GM03348 (cell line): ENCODE results near the gene TOR1AIP1.

Source experiments
- DNase-seq: peaks from one replicate; pipeline ENCODE4 v3.0.0; 2012; ENCODE audit warnings: low spot score

TOR1AIP1 gene

GRCh38 chr1:179883040-179883744 lies 1.1 kb downstream of the TOR1AIP1 start:
- DNase-seq: peak; percentile 53

- no peak for DNase-seq
Measured at GRCh38 chr1:179883745-179884138, 1.7 kb downstream of the TOR1AIP1 start.

GRCh38 chr1:179888071-179888470 lies 6.0 kb downstream of the TOR1AIP1 start:
- no peak for DNase-seq

DNA sequence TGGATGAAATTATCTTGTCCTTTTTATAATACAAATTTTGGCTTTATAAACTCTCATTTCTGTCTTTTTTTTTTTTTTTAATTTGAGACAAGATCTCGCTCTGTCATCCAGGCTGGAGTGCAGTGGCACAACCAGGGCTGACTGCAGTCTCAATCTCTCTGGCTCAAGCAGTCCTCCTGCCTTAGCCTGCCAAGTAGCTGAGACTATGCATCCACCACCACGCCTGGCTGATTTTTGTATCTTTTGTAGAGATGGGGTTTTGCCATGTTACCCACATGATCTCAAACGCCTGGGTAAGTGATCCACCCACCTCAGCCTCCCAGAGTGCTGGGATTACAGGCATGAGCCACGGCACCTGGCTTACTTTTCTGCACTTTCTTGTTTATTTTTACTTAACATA lies 7.5 kb downstream of the TOR1AIP1 start:
- DNase-seq: no peak

DNA sequence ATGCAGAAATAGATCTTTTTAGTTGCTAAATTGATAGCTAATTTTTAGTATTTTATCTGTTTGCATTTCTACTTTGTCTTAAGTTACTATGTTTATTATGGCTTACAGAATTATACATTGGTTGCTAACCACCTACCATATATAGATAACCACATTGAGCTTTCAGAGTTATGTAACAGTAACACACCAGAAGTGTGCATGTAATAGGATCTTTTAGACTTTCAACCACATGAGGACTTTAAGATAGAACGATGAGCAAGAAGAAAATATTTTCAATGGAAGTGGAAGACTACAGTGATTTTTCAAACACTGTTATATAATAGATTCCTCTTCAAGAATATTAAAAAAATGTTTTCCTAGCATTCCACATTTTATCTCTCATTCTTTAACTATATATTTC lies 28.8 kb downstream of the TOR1AIP1 start:
- DNase-seq: no peak

- DNase-seq: no peak
Measured at GRCh38 chr1:179911812-179912211, 29.7 kb downstream of the TOR1AIP1 start.

DNA sequence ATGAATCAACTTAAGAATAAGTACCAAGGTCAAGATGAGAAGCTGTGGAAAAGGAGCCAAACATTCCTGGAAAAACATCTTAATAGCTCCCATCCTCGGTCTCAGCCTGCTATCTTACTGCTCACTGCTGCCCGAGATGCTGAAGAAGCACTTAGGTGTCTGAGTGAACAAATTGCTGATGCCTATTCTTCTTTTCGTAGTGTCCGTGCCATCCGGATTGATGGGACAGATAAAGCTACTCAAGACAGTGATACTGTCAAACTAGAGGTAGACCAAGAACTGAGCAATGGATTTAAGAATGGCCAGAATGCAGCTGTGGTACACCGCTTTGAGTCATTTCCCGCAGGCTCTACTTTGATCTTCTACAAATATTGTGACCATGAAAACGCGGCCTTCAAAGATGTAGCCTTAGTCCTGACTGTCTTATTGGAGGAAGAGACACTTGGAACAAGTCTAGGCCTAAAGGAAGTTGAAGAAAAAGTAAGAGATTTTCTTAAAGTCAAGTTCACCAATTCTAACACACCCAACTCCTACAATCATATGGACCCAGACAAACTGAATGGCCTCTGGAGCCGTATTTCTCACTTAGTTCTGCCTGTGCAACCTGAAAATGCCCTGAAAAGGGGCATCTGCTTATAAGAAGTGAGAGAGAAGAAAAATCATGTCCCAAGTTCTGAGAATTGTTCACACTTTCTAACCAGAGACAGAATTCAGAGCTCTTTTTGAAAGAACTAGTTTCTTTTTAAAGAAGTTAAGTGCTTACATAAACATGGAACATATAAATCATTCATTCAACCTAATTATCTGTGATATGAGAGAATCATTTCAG lies 35.7 kb downstream of the TOR1AIP1 start:
- DNase-seq: no peak

DNA sequence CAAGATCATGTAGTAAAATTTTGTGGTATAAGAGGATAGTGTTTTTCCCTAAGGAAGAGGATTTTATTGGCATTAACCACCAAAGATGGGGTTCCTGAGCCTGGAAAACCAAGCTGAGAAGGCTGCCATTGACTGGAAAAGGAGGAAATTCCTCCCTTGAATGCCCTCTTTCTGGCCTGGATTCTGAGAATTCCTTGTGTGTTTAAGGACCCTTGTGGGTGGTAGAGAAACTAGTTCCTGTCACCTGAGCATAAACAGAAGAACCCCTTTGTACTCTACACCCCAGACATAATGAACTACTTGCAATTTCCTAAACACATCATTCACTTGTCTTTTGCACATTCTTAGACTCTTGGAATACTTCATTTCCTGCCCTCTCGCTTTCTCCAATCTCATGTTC lies 39.4 kb downstream of the TOR1AIP1 start:
- DNase-seq: no peak

- no peak for DNase-seq
Measured at GRCh38 chr1:179921981-179922872, 40.1 kb downstream of the TOR1AIP1 start.

GRCh38 chr1:179923029-179923428 lies 40.9 kb downstream of the TOR1AIP1 start:
- no peak for DNase-seq

- DNase-seq: no peak
Measured at GRCh38 chr1:179924268-179924667, 42.2 kb downstream of the TOR1AIP1 start.

GRCh38 chr1:179925302-179925701 lies 43.2 kb downstream of the TOR1AIP1 start:
- DNase-seq: no peak

- DNase-seq: peak; percentile 67
Measured at GRCh38 chr1:179925922-179926849, 44.1 kb downstream of the TOR1AIP1 start.

DNA sequence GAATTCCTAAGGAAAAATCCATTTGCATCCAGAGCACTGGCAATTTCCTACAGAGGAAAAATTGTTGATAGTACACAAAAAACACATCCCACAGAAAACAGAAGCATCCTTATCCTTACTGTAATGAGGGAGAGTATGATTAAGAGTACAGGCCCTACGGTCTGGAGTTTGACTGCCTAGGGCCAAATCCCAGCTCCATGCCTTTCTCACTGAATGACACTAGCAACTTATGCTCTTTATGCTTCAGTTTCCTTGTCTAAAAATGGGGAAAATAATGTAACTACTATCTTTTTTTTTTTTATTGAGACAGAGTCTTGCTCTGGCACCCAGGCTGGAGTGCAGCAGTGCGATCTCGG lies 44.7 kb downstream of the TOR1AIP1 start:
- no peak for DNase-seq

DNA sequence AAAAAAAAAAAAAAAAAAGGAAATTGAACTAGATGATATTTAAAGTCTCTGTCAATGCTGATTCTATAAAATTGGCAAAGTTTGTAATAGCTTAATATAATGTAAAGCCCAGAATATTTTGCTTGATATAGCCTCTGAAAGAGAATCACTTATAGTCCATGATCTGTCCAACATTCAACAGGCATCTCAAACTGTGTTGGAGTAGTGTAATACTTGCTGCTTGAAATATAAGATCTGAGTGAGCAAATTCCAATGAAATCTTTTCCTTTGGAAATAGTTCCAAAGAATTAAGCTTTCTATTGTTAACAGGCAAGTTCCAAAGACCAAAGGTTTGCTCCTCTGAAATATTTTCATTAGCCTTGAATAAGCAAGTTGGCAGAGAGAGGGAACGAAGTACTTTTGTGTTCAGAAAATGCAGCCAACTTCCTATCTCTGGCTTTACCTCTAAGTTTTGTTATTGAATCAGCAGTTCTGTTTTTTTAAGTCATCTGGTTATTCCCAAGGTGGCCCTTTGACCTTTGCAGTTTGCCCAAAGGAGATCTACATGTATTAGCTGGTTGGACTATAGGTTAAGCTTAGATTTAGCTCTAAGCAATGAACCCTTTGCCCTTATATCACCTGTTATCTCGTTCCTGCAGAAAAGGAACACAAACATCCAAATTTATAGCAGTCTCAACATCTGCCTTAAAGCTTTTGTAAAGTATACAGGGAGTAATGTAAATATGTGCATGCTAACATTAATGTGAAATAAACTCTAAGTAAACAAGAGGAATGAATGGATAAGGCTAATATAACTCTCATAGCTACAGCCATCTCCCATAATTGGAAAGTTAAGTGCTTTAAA lies 48.1 kb downstream of the TOR1AIP1 start:
- DNase-seq: no peak

DNA sequence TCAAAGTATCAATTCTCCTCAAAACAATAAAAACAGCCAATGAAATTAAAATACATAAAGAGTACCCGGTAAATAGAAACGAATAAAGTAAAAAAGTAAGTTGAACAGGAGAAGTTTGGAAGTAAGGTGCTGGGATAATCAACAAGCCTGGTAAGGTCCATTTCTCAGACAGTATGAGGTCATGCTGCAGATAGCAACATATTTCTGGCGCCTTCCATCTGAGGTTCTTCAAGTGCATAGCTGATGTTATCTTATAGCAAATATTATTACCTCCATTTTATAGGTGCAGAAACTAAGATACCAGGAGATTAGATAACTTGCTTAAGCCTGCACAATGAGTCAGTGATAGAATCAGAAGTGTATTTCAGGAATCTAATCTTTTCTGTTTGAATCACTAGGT lies 48.8 kb downstream of the TOR1AIP1 start:
- no peak for DNase-seq

DNA sequence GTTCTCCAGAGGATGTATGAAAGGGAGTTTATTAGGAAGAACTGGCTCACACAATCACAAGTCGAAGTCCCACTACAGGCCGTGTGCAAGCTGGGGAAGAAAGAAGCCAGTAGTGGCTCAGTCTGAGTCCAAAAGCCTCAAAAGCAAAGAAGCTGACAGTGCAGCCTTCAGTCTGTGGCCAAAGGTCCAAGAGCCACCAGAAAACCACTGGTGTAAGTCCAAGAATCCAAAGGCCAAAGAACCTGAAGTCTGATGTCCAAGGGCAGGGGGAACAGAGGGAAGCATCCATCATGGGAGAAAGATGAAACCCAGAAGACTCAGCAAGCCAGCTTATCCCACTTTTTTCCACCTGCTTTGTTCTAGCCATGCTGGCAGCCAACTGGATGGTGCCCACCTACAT lies 51.1 kb downstream of the TOR1AIP1 start:
- no peak for DNase-seq

DNA sequence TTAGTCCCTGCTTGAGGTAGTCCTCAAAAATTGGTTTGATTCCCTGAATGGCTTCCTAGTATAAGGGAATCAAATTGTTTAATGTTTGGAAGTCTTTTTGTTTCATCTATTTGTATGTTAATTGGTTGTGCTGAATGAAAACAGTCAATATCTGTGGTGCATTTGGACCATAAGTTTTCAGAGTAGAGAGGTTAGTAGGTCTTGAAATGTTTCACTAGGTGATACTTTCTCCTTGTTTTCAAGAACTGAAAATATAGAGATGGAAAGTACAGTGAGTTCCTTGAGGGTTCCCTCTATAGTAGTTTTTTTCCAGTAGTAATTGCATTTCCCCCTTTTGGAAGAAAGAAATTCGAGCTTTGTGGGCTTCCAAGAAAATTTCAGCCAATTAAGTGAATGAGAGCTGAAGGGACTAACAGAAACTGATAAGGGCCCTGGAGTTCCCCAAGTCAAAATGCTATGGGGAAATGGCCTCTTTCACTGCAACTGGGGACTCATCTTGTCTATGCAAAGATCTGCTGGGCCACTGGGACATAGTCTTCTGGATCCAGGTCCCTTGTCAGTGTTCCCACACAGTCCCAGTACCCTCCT lies 53.9 kb downstream of the TOR1AIP1 start:
- no peak for DNase-seq

GRCh38 chr1:179937668-179938254 lies 55.7 kb downstream of the TOR1AIP1 start:
- no peak for DNase-seq

- no peak for DNase-seq
Measured at GRCh38 chr1:179938752-179939151, 56.7 kb downstream of the TOR1AIP1 start.
